ENCODE data around the gene PHACTR3.
"Not testable (repeated sequence)": the region's sequence is repeated elsewhere in the genome, so short reads cannot be mapped to it uniquely, and the experiment has no call there.

Gene PHACTR3

DNA sequence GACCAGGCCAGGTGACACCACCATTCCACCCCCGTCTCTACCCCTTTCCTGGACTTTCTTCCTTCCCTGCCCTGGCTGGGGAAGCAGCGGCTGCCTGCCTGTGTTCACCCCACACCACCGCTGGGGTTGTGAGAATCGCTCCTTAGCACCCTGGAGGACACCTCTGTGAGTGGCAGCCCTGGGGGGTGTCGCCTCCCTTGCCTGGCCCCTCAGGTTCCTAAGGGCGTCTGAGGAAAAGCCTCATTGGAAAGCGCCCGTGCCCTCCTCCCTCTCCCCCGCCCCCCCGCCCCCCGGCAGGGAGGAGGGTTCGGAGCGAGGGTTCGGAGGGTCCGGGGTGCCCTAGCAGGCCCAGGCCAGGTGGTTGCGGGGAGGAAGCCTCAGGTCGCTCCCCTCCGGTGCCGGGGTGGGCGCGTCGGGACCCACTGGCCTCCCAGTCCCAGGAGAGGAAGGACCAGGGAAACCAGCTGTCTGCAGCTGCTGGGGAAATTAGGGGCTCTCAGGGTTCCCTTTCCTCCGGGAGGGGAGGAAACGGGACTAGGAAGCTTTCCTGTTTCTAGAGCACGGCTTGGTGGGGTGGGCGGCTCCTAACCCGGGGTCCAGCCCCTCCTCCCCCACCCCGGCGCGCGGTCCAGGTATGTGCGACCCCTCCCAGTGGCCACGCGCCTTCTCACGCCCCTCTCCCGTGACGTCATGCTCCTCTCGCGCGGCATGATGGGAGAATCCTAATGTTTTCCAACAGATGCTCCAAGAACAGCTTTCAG is at the start of gene PHACTR3:
PHACTR3 (plus strand) TSS at position 760 of the 761 bp plus-strand sequence. CDS start 475 bp downstream, outside the sequence.
- Histone ChIP-seq H3K27me3 (ENCODE audit: insufficient read depth, poor library complexity, severe bottlenecking) (peaks cover 100% of the 10 kb centered on the region), H3K27ac (ENCODE audit: poor library complexity, severe bottlenecking) (no peak within 1 kb of the TSS), H3K4me3 (ENCODE audit: severe bottlenecking) (no peak within 1 kb of the TSS), H3K36me3 (ENCODE audit: low read depth) (no peaks in the 10 kb centered on the region), H3K9me3 (ENCODE audit: severe bottlenecking) (no peaks in the 10 kb centered on the region), H3K4me1 (ENCODE audit: insufficient read depth, poor library complexity, severe bottlenecking) (no peaks in the 10 kb centered on the region)
- no peak for ATAC-seq (ENCODE audit: low read depth)
- TF ChIP-seq, protein P1, sequence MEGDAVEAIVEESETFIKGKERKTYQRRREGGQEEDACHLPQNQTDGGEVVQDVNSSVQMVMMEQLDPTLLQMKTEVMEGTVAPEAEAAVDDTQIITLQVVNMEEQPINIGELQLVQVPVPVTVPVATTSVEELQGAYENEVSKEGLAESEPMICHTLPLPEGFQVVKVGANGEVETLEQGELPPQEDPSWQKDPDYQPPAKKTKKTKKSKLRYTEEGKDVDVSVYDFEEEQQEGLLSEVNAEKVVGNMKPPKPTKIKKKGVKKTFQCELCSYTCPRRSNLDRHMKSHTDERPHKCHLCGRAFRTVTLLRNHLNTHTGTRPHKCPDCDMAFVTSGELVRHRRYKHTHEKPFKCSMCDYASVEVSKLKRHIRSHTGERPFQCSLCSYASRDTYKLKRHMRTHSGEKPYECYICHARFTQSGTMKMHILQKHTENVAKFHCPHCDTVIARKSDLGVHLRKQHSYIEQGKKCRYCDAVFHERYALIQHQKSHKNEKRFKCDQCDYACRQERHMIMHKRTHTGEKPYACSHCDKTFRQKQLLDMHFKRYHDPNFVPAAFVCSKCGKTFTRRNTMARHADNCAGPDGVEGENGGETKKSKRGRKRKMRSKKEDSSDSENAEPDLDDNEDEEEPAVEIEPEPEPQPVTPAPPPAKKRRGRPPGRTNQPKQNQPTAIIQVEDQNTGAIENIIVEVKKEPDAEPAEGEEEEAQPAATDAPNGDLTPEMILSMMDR (IDR thresholded peaks at IDR 0.05; ENCODE audit: poor library complexity, severe bottlenecking) = no peak
- no peak for DNase-seq (ENCODE audit: low spot score)

DNA sequence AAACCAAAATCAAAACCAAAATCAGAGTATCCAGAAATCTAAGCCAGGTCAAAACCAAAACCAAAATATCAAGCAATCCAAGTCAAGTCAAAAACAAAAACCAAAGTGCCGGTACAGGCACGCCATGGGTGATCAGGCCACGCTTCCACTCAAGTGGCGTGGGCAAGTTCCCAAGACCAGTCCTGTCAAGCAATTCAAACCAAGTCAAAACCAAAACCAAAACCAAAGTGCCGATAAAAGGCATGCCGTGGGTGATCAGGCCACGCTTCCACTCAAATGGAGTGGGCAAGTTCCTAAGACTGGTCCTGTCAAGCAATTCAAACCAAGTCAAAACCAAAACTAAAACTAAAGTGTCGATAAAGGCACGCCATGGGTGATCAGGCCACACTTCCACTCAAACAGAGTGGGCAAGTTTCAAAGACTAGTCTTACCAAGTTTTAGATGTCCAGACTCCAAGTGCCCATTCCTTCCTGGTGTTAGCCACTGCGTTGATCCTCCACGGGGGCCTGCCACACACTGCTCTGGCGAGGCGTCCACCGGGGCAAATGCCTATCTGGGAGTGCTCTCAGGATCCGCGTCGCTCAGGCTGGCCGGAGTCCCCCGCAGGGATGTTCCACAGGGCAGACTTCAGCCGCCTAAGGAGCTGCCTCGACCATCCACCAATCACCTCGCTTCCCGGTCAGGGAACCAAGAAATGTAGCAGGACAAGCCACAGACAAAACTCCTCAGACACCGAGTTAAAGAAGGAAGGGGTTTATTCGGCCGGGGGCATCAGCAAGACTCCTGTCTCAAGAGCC is 46.4 kb upstream of the PHACTR3 start:
- H3K4me1 ChIP-seq (ENCODE audit: insufficient read depth, poor library complexity, severe bottlenecking); H3K27ac ChIP-seq (ENCODE audit: poor library complexity, severe bottlenecking); H3K9me3 ChIP-seq (ENCODE audit: severe bottlenecking); H3K4me3 ChIP-seq (ENCODE audit: severe bottlenecking); ATAC-seq (ENCODE audit: low read depth); H3K36me3 ChIP-seq (ENCODE audit: low read depth): not testable (repeated sequence)
- peaks cover 25% of the 10 kb centered on the region for H3K27me3 ChIP-seq (ENCODE audit: insufficient read depth, poor library complexity, severe bottlenecking)
- DNase-seq (ENCODE audit: low spot score) = peak; percentile 72

DNA sequence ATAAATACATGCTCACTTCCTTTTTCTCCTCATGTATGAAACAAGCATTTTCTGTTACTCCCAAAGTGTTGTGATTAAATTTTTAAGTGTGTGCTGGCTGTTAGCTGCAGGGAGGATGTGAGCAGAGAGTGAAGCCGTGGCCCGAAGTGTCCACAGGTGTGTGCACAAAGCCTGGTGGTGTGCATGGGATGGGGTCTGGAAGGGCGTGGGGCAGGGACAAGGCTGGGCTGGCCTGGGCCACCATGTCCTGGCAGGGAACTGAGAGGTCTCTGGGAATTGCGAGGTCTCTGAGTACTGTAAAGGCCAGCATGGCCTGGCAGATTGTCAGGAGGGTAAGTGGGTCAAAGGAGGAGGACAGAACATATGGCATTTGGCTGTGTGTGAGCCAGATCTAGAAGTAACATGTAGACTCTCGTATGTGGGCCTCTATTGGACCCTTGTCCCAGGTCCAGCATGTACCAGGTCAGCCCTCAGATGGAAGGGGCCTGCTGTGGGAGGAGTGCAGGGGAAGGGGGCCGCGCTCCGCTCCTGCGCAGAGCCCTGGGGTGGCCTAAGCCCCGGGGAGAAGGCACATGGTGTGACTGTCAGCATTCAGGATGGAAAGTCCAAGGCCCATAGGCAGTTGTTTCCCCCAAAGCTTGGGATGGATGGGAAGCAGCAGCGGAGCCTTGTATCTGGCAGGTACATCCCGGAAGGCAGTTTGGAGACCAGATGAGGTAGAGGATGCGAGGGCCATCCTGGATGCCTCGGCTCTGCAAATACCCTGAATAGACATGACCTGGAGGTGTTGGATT is 45.1 kb upstream of the PHACTR3 start:
- no peak overlapping the region for H3K4me3 ChIP-seq (ENCODE audit: severe bottlenecking)
- peak; percentile 74 for DNase-seq (ENCODE audit: low spot score)
- peaks cover 15% of the 10 kb centered on the region for H3K27me3 ChIP-seq (ENCODE audit: insufficient read depth, poor library complexity, severe bottlenecking)
- no peaks in the 10 kb centered on the region for H3K4me1 ChIP-seq (ENCODE audit: insufficient read depth, poor library complexity, severe bottlenecking)
- ATAC-seq (ENCODE audit: low read depth) = no peak
- H3K27ac ChIP-seq (ENCODE audit: poor library complexity, severe bottlenecking) = no peak overlapping the region
- TF ChIP-seq, protein P1 (IDR thresholded peaks at IDR 0.05; ENCODE audit: poor library complexity, severe bottlenecking) = no peak
- no peaks in the 10 kb centered on the region for H3K36me3 ChIP-seq (ENCODE audit: low read depth)
- no peaks in the 10 kb centered on the region for H3K9me3 ChIP-seq (ENCODE audit: severe bottlenecking)

DNA sequence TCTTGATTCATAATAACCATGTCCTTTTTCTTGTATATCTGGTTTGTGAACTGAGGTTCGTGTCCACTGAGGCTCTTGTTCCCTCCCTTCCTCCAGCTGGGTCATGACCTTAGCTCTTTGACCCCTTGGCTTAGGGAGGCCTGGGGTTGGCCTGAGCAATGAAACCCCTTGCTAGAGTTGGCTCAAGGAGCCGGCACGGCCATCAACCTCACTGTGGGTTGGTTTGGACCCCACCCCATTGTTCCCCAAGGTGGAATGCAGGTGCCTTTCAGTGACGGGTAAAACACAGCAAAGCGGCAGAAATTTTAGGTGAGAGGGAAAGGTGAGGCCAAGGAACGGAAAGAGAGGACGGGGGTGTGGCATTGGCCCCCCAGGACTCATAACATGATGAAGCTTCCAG is 44.5 kb upstream of the PHACTR3 start:
- ATAC-seq (ENCODE audit: low read depth) (no peak), DNase-seq (ENCODE audit: low spot score) (peak; percentile 52)
- Histone ChIP-seq H3K4me3 (ENCODE audit: severe bottlenecking) (no peak overlapping the region), H3K36me3 (ENCODE audit: low read depth) (no peaks in the 10 kb centered on the region), H3K9me3 (ENCODE audit: severe bottlenecking) (no peaks in the 10 kb centered on the region), H3K4me1 (ENCODE audit: insufficient read depth, poor library complexity, severe bottlenecking) (no peaks in the 10 kb centered on the region), H3K27me3 (ENCODE audit: insufficient read depth, poor library complexity, severe bottlenecking) (peaks cover 9% of the 10 kb centered on the region), H3K27ac (ENCODE audit: poor library complexity, severe bottlenecking) (no peak overlapping the region)
- TF ChIP-seq, protein P1 (IDR thresholded peaks at IDR 0.05; ENCODE audit: poor library complexity, severe bottlenecking) = no peak

DNA sequence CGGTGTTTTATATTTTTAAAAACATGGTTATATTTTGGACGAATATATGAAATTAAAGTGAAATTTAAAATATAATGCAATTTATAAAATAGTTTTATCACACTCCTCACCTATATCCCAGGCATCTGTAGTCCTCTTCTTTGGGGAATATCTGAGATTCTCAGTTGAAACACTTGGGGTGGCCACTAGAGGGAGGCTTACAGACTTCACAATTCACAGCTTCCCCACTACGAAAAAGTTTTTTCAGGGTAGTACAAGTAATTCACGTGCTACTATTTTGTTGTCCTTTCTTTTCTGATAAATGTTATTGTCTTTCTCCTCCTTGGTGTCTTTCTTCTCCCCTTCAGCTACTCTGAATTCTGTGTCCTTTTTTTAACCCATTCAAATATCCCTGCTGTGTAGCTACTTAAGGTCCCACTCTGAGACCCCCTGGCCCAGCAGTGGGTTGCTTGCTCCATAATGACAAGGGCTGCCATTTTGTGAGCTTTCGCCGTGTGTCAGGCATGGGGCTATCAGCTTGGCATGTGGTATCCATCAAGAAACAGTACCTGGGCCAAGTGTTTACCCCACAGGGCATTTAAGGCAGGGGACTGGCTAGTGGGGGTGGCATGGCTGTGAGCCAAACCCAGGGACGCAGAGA is 43.6 kb upstream of the PHACTR3 start:
- no peaks in the 10 kb centered on the region for H3K4me1 ChIP-seq (ENCODE audit: insufficient read depth, poor library complexity, severe bottlenecking)
- peaks cover 4% of the 10 kb centered on the region for H3K27me3 ChIP-seq (ENCODE audit: insufficient read depth, poor library complexity, severe bottlenecking)
- H3K9me3 ChIP-seq (ENCODE audit: severe bottlenecking) = no peaks in the 10 kb centered on the region
- no peak overlapping the region for H3K27ac ChIP-seq (ENCODE audit: poor library complexity, severe bottlenecking)
- ATAC-seq (ENCODE audit: low read depth) = peak; percentile 60
- no peak overlapping the region for H3K4me3 ChIP-seq (ENCODE audit: severe bottlenecking)
- TF ChIP-seq, protein P1 (IDR thresholded peaks at IDR 0.05; ENCODE audit: poor library complexity, severe bottlenecking) = peak; percentile 96
- H3K36me3 ChIP-seq (ENCODE audit: low read depth) = no peaks in the 10 kb centered on the region
- no peak for DNase-seq (ENCODE audit: low spot score)
